GM18867 (cell line): ENCODE data around the gene RTTN.

Source experiments
- ATAC-seq: cut with Tn5 transposase; IDR thresholded peaks from one replicate; pipeline ENCODE4 v1.9.1; 2021; ENCODE audit warnings: mild to moderate bottlenecking, moderate library complexity; ENCODE audit not compliant: unreplicated experiment

RTTN gene

GRCh38 chr18:70200286-70200685, 5.2 kb downstream of the RTTN start:
- ATAC-seq, result no peak

- ATAC-seq, result no peak
Measured at GRCh38 chr18:70197844-70198243, 7.6 kb downstream of the RTTN start.

- no peak for ATAC-seq
Measured at GRCh38 chr18:70197026-70197425, 8.5 kb downstream of the RTTN start.

GRCh38 chr18:70195852-70196434, 9.5 kb downstream of the RTTN start:
- peak; percentile 33 for ATAC-seq

GRCh38 chr18:70195014-70195614, 10.4 kb downstream of the RTTN start:
- ATAC-seq, result peak; percentile 38

- ATAC-seq, result peak; percentile 85
Measured at GRCh38 chr18:70194227-70194890, 11.1 kb downstream of the RTTN start.

GRCh38 chr18:70190529-70190928, 15.0 kb downstream of the RTTN start:
- no peak for ATAC-seq

GRCh38 chr18:70188113-70188512, 17.4 kb downstream of the RTTN start:
- no peak for ATAC-seq

GRCh38 chr18:70183441-70183840, 22.0 kb downstream of the RTTN start:
- ATAC-seq, result no peak

GRCh38 chr18:70182548-70182947, 22.9 kb downstream of the RTTN start:
- no peak for ATAC-seq

- no peak for ATAC-seq
Measured at GRCh38 chr18:70181725-70182124, 23.8 kb downstream of the RTTN start.

- no peak for ATAC-seq
Measured at GRCh38 chr18:70181015-70181414, 24.5 kb downstream of the RTTN start.

GRCh38 chr18:70176537-70176936, 28.9 kb downstream of the RTTN start:
- ATAC-seq, result no peak

GRCh38 chr18:70175216-70175615, 30.3 kb downstream of the RTTN start:
- ATAC-seq, result no peak

GRCh38 chr18:70172225-70172624, 33.3 kb downstream of the RTTN start:
- ATAC-seq, result no peak

GRCh38 chr18:70169747-70170146, 35.7 kb downstream of the RTTN start:
- ATAC-seq, result no peak

GRCh38 chr18:70166668-70167067, 38.8 kb downstream of the RTTN start:
- no peak for ATAC-seq

GRCh38 chr18:70165936-70166335, 39.6 kb downstream of the RTTN start:
- ATAC-seq, result peak; percentile 75

- no peak for ATAC-seq
Measured at GRCh38 chr18:70160073-70160678, 45.3 kb downstream of the RTTN start.

GRCh38 chr18:70158992-70159717, 46.3 kb downstream of the RTTN start:
- peak; percentile 92 for ATAC-seq

GRCh38 chr18:70156886-70157285, 48.6 kb downstream of the RTTN start:
- no peak for ATAC-seq
